RWPE2 (cell line): ENCODE measurements around the gene MYCT1.

Source experiments
- ATAC-seq: fragments of 200-7000 bp; cut with Tn5 transposase; 3 replicates; pipeline ENCODE4 v1.9.1; 2021; ENCODE audit warnings: low read depth
- DNase-seq: peaks from one replicate; pipeline ENCODE4 v3.0.0-alpha.2; 2020; ENCODE audit warnings: low spot score
- H3K27ac ChIP-seq: fragments of 450-650 bp; 2 replicates; pipeline ENCODE4 v1.5.1; 2017; ENCODE audit warnings: mild to moderate bottlenecking; ENCODE audit not compliant: poor library complexity, severe bottlenecking
- H3K27me3 ChIP-seq: fragments of 250-450 bp; sonication (Bioruptor Pico); 2 replicates; pipeline ENCODE4 v1.5.1; 2021; ENCODE audit warnings: mild to moderate bottlenecking, moderate library complexity; ENCODE audit not compliant: insufficient read depth, poor library complexity, severe bottlenecking
- H3K36me3 ChIP-seq: fragments of 250-450 bp; sonication (Bioruptor Pico); 2 replicates; pipeline ENCODE4 v1.5.1; 2020; ENCODE audit warnings: low read depth, mild to moderate bottlenecking, moderate library complexity
- H3K4me1 ChIP-seq: fragments of 250-450 bp; sonication (Bioruptor Pico); 2 replicates; pipeline ENCODE4 v1.5.1; 2021; ENCODE audit warnings: mild to moderate bottlenecking, moderate library complexity; ENCODE audit not compliant: insufficient read depth, poor library complexity, severe bottlenecking
- H3K4me3 ChIP-seq: fragments of 250-450 bp; sonication (Bioruptor Pico); 2 replicates; pipeline ENCODE4 v1.5.1; 2021; ENCODE audit warnings: mild to moderate bottlenecking, moderate library complexity; ENCODE audit not compliant: severe bottlenecking
- H3K9me3 ChIP-seq: fragments of 250-450 bp; sonication (Bioruptor Pico); 2 replicates; pipeline ENCODE4 v1.5.1; 2021; ENCODE audit warnings: mild to moderate bottlenecking, moderate library complexity; ENCODE audit not compliant: severe bottlenecking
- TF ChIP-seq, protein P1 (sequence below): fragments of 450-650 bp; IDR thresholded peaks from one replicate; pipeline ENCODE4 v1.5.1; 2017; ENCODE audit warnings: mild to moderate bottlenecking, moderate library complexity; ENCODE audit not compliant: poor library complexity, severe bottlenecking

The MYCT1 gene

DNA sequence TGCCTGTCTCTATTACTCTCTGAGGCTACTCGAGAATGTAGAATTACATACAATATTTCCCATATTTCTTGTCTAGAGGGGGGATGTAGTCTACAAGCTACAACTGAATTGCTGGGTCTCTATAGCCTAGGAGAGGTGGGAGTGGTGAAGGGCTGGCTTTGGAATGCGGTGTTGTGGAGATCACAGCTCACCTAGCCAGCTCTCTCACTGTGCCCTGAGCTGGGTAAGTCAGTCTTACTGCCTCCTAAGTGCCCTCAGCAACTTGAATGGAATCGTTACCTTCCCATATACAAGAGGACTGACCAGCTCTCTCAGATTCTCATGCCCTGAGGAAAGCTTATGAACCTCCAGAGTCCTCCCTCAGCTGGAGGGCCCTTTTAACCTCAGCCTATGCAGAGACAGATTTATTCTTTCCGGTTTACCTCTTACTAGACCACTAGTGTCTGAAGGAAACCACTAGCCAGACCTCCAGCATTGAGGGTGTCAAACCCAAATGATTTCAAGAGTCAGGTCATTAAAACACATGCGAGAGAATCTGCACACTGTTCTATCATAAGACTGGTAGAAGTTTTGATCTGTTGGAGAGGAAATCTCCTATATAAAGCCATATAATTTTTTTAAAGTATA lies 73.5 kb downstream of the MYCT1 start:
- H3K4me1 ChIP-seq, result no peaks in the 10 kb centered on the region
- H3K9me3 ChIP-seq, result no peaks in the 10 kb centered on the region
- no peak overlapping the region for H3K4me3 ChIP-seq
- ATAC-seq (no peak), DNase-seq (no peak)
- TF ChIP-seq, protein P1, sequence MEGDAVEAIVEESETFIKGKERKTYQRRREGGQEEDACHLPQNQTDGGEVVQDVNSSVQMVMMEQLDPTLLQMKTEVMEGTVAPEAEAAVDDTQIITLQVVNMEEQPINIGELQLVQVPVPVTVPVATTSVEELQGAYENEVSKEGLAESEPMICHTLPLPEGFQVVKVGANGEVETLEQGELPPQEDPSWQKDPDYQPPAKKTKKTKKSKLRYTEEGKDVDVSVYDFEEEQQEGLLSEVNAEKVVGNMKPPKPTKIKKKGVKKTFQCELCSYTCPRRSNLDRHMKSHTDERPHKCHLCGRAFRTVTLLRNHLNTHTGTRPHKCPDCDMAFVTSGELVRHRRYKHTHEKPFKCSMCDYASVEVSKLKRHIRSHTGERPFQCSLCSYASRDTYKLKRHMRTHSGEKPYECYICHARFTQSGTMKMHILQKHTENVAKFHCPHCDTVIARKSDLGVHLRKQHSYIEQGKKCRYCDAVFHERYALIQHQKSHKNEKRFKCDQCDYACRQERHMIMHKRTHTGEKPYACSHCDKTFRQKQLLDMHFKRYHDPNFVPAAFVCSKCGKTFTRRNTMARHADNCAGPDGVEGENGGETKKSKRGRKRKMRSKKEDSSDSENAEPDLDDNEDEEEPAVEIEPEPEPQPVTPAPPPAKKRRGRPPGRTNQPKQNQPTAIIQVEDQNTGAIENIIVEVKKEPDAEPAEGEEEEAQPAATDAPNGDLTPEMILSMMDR, result no peak
- no peaks in the 10 kb centered on the region for H3K36me3 ChIP-seq
- H3K27ac ChIP-seq, result no peak overlapping the region
- H3K27me3 ChIP-seq, result no peaks in the 10 kb centered on the region
